Thyroid gland (tissue), 4 donors: ENCODE measurements around the gene IQCE. TPM values are rescaled to one million over a fixed set of nuclear protein-coding genes. Genes with fewer than 3 reads are reported as not detected.

Source experiments
- DNase-seq, 2 donors: peaks; one replicate each; pipeline ENCODE4 v3.0.0-alpha.2; 2019
- H3K27ac ChIP-seq, 3 donors: fragments of 200-600 bp; sonication (generic); 1 replicate in 2 of 3; 2 replicates in 1 of 3; pipeline ENCODE4 v1.5.1; 2016 to 2019; ENCODE audit warnings: mild to moderate bottlenecking in 1 of 3, moderate library complexity in 1 of 3
- H3K27me3 ChIP-seq: fragments of 200-600 bp; sonication (generic); one replicate; pipeline ENCODE4 v1.5.1; 2019
- H3K36me3 ChIP-seq, 2 donors: fragments of 200-600 bp; sonication (generic); one replicate each; pipeline ENCODE4 v1.5.1; 2016 to 2019
- H3K4me1 ChIP-seq, 2 donors: fragments of 200-600 bp; sonication (generic); one replicate each; pipeline ENCODE4 v1.5.1; 2017 to 2019
- H3K4me3 ChIP-seq, 3 donors: fragments of 200-600 bp; sonication (generic); replicated peaks in 1 of 3; 1 replicate in 2 of 3; 2 replicates in 1 of 3; pipeline ENCODE4 v1.5.1; 2016; ENCODE audit warnings: mild to moderate bottlenecking in 1 of 3
- H3K9me3 ChIP-seq: fragments of 200-600 bp; sonication (generic); one replicate; pipeline ENCODE4 v1.5.1; 2017
- CTCF ChIP-seq, 6 experiments: fragments of 200-600 bp in 3 of 6; fragments of 450-650 bp in 3 of 6; sonication (generic) in 3 of 6; IDR thresholded peaks; one replicate each; pipeline ENCODE4 v1.5.1; 2016 to 2019; ENCODE audit warnings: antibody characterized with exemption in 6 of 6, mild to moderate bottlenecking in 2 of 6, inconsistent platforms in 1 of 6, moderate library complexity in 1 of 6
- POLR2A ChIP-seq, 2 donors: fragments of 450-650 bp; IDR thresholded peaks; one replicate each; pipeline ENCODE4 v1.6.1; 2017; ENCODE audit warnings: antibody characterized with exemption in 2 of 2, mild to moderate bottlenecking in 2 of 2, moderate library complexity in 1 of 2
- WGBS, 2 donors: methylation state at CpG; one replicate each; pipeline ENCODE4 v1.1.5; 2017; 5-methylcytosine and 5-hydroxymethylcytosine counted together
- intact Hi-C: fragments of 100-400 bp; cut with DNase I; formaldehyde crosslinking; loops from one replicate; pipeline ENCODE4 v1.15.1; 2023
- microRNA-seq: library from miRNA; unstranded; fragments of <30 nt; microRNA quantifications from one replicate; pipeline ENCODE4, GENCODE V29; 2016
- small RNA-seq: library from RNA; depleted of rRNA; stranded (forward); fragments of <200 nt; gene quantifications from one replicate; pipeline ENCODE3, GENCODE V24; 2016
- total RNA-seq, 4 donors: library from RNA; depleted of rRNA; stranded (reverse); fragments of >200 nt; gene quantifications; one replicate each; pipeline ENCODE4 v1.2.3, GENCODE V29; 2016

The IQCE gene
- total RNA-seq, 4 donors from 2014 or later = 16.0 to 40.2 (median 37.2) TPM

DNA sequence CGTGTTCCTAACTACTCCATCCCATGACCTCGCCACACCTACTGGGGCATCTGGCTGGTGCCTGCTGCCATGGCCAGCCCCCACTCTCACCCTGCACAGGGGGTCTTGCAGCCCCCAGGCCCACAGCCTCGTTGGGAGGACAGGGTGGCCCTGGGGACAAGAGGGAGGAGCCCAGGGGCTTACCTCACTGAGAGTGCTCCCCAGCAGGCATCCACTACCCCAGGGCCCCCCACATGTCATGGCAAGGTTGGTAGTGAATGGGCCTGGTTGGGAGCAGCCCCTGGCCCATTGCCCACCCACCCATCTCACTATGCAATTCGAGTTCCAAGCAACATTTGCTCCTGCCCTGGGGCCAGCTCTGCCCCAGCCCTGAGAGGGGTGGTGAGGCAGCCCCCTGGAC lies 105.2 kb downstream of the IQCE start:
- H3K9me3 ChIP-seq = no peaks in the 10 kb centered on the region
- peak overlapping the region in 1 of 3 donors; percentile 33 for H3K27ac ChIP-seq
- peaks cover 0 to 6% of the 10 kb centered on the region in 2 donors for H3K36me3 ChIP-seq
- intact Hi-C loops = loop anchor here (5.0 kb wide), 1 partner anchor 57 kb away; no protein-coding TSS in a partner anchor
- no peak overlapping the region for H3K4me3 ChIP-seq
- no peak for DNase-seq
- TF ChIP-seq POLR2A (IDR thresholded peaks at IDR 0.05) (no peak), CTCF (IDR thresholded peaks at IDR 0.05) (no peak)
- 81 to 85% methylated on average over 3 to 4 of the region's 4 CpGs for WGBS, 2 donors
- H3K27me3 ChIP-seq = no peaks in the 10 kb centered on the region
- peaks cover 6 to 24% of the 10 kb centered on the region in 2 donors for H3K4me1 ChIP-seq

Small RNA genes within 50 kb of the gene (microRNA-seq; reads per million reads assigned to microRNA genes)
- gene MIR4648 = not detected

Small RNA genes within 50 kb of the gene (small RNA-seq; reads per million reads assigned to genes)
- gene MIR4648 = not detected

Other genes starting within 250 kb of the IQCE start
- gene SNX8, start 244.5 kb upstream of the IQCE start, total RNA-seq = 10 to 100 TPM; 12.0 to 40.5 (median 23.4) TPM
- 100 to 1,000 TPM in 3 of 4 donors, 10 to 100 TPM in 1; 89.4 to 122 (median 111) TPM for gene EIF3B, start 204.2 kb upstream of the IQCE start, total RNA-seq
- gene CHST12, start 155.4 kb upstream of the IQCE start, total RNA-seq = 10 to 100 TPM; 15.3 to 24.2 (median 19.2) TPM
- not detected for gene GRIFIN, start 82.6 kb upstream of the IQCE start, total RNA-seq
- gene LFNG, start 39.2 kb upstream of the IQCE start, total RNA-seq = 1 to 10 TPM; 3.8 to 6.1 (median 4.8) TPM
- 10 to 100 TPM; 37.2 to 51.8 (median 45.6) TPM for gene BRAT1, start 3.5 kb upstream of the IQCE start, total RNA-seq
- gene TTYH3, start 73.0 kb downstream of the IQCE start, total RNA-seq = 10 to 100 TPM; 16.7 to 23.8 (median 21.4) TPM
- gene AMZ1, start 129.2 kb downstream of the IQCE start, total RNA-seq = 1 to 10 TPM in 1 of 4 donors, under 1 TPM in 1, not detected in 2; 0.29 to 1.2 TPM